Measurements from ENCODE around the gene LIN37.

DNA sequence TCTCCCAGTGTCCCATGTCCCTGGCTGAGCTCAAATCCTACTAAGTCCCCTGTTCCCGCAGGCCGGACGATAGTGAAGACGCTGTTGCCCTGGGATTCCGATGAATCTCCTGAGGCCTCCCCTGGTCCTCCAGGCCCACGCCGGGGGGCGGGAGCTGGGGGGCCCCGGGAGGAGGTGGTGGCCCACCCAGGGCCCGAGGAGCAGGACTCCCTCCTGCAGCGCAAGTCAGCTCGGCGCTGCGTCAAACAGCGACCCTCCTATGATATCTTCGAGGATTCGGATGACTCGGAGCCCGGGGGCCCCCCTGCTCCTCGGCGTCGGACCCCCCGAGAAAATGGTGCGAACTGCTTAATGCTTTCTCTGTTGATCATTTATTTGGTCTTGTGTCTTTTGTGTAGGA, 24.7 kb upstream of the LIN37 start:
- no peak for TF ChIP-seq EZH2 (IDR thresholded peaks at IDR 0.05)
- no peak for TF ChIP-seq POLR2AphosphoS5 (IDR thresholded peaks at IDR 0.05; ENCODE audit: borderline replicate concordance, low read depth, low read length)
- no peak for TF ChIP-seq FOXP2 (optimal IDR thresholded peaks at IDR 0.05; ENCODE audit: control extremely low read depth, extremely low read length, insufficient read depth)

All from SK-N-MC (cell line).